Loucy (cell line): ENCODE data around the gene MACROD2.

Experiments used
- H2AFZ ChIP-seq: fragments of 200-600 bp; sonication (generic); 2 replicates; pipeline ENCODE4 v1.6.0; 2016; ENCODE audit warnings: antibody characterized with exemption, mild to moderate bottlenecking, low read length, moderate library complexity
- H3F3A ChIP-seq: fragments of 200-600 bp; 2 replicates; pipeline ENCODE4 v1.6.0; 2016; ENCODE audit warnings: antibody characterized with exemption, low read depth, mild to moderate bottlenecking
- H3K27me3 ChIP-seq: fragments of 200-600 bp; sonication (generic); 2 replicates; pipeline ENCODE4 v1.6.1; 2014; ENCODE audit warnings: low read length, mild to moderate bottlenecking; ENCODE audit not compliant: insufficient read depth, poor library complexity, severe bottlenecking
- H3K36me3 ChIP-seq: fragments of 200-600 bp; sonication (generic); 2 replicates; pipeline ENCODE4 v1.6.1; 2016; ENCODE audit warnings: low read length; ENCODE audit not compliant: insufficient read depth
- H3K4me1 ChIP-seq: fragments of 200-600 bp; sonication (generic); 2 replicates; pipeline ENCODE4 v1.5.1; 2014; ENCODE audit warnings: low read length, mild to moderate bottlenecking; ENCODE audit not compliant: insufficient read depth, poor library complexity, severe bottlenecking
- H3K4me2 ChIP-seq: fragments of 200-600 bp; sonication (generic); 2 replicates; pipeline ENCODE4 v1.6.0; 2014; ENCODE audit warnings: antibody characterized with exemption, low read length, low read depth, mild to moderate bottlenecking; ENCODE audit not compliant: poor library complexity, severe bottlenecking
- H3K4me3 ChIP-seq: fragments of 200-600 bp; sonication (generic); 2 replicates; pipeline ENCODE4 v1.5.1; 2014; ENCODE audit warnings: low read length, mild to moderate bottlenecking, mixed read lengths; ENCODE audit not compliant: poor library complexity, severe bottlenecking
- H3K79me2 ChIP-seq: fragments of 200-600 bp; sonication (generic); 2 replicates; pipeline ENCODE4 v1.6.1; 2014; ENCODE audit warnings: low read length; ENCODE audit not compliant: insufficient read depth
- H3K9ac ChIP-seq: fragments of 200-600 bp; sonication (generic); 2 replicates; pipeline ENCODE4 v1.6.0; 2014; ENCODE audit warnings: mild to moderate bottlenecking, low read depth, low read length, moderate library complexity; ENCODE audit not compliant: poor library complexity, severe bottlenecking
- H3K9me2 ChIP-seq: fragments of 200-600 bp; sonication (generic); replicated peaks from 2 replicates; pipeline ENCODE4 v1.6.1; 2016; ENCODE audit warnings: low read depth, low read length, mixed read lengths
- H3K9me3 ChIP-seq: fragments of 200-600 bp; sonication (generic); 2 replicates; pipeline ENCODE4 v1.6.1; 2014; ENCODE audit warnings: mild to moderate bottlenecking, antibody characterized with exemption, low read length, low read depth; ENCODE audit not compliant: insufficient read depth
- H4K20me1 ChIP-seq: fragments of 200-600 bp; sonication (generic); 2 replicates; pipeline ENCODE4 v1.6.0; 2014; ENCODE audit warnings: antibody characterized with exemption, low read length, mild to moderate bottlenecking; ENCODE audit not compliant: insufficient read depth, poor library complexity, severe bottlenecking
- EZH2phosphoT487 ChIP-seq: fragments of 200-600 bp; IDR thresholded peaks from 2 replicates; pipeline ENCODE4 v1.6.1; 2018; ENCODE audit warnings: antibody characterized with exemption, mild to moderate bottlenecking, moderate library complexity, borderline replicate concordance
- TF ChIP-seq, protein P1 (sequence below): fragments of 200-600 bp; sonication (generic); conservative IDR thresholded peaks from 2 replicates; pipeline ENCODE4 v1.5.1; 2014; ENCODE audit warnings: mild to moderate bottlenecking, antibody characterized with exemption, low read length

Gene MACROD2

DNA sequence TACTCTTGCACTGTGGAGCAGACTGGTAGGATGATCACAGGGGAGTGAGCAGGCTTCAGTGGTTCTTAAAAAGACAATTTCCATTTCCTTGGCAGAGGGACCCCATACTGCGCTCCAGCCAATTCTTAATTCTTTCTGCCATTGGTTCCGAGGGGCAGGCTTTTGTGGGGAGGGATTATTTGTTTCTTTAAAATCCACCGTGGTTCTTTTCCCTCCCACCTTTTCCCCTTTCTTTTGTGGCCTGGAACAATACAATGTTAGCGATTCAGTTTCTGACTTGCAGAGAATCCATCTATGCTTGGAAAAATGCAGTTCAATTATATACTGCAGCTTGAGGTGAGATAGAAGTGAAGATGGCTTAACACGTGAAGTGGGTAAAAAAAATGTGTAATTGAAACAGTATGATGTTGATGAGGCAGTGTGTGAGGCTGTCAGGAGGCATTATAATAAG lies 721.1 kb downstream of the MACROD2 start:
- Histone ChIP-seq H4K20me1 (no peaks in the 10 kb centered on the region), H3K79me2 (no peaks in the 10 kb centered on the region), H3K4me2 (no peak overlapping the region), H2AFZ (no peak overlapping the region), H3K9me3 (peaks cover 2% of the 10 kb centered on the region; the same call in 1 of the 2 replicates), H3F3A (no peaks in the 10 kb centered on the region), H3K4me3 (no peak overlapping the region), H3K9ac (no peak overlapping the region), H3K9me2 (no peaks in the 10 kb centered on the region), H3K4me1 (no peaks in the 10 kb centered on the region), H3K36me3 (no peaks in the 10 kb centered on the region), H3K27me3 (no peaks in the 10 kb centered on the region)
- TF ChIP-seq, protein P1, sequence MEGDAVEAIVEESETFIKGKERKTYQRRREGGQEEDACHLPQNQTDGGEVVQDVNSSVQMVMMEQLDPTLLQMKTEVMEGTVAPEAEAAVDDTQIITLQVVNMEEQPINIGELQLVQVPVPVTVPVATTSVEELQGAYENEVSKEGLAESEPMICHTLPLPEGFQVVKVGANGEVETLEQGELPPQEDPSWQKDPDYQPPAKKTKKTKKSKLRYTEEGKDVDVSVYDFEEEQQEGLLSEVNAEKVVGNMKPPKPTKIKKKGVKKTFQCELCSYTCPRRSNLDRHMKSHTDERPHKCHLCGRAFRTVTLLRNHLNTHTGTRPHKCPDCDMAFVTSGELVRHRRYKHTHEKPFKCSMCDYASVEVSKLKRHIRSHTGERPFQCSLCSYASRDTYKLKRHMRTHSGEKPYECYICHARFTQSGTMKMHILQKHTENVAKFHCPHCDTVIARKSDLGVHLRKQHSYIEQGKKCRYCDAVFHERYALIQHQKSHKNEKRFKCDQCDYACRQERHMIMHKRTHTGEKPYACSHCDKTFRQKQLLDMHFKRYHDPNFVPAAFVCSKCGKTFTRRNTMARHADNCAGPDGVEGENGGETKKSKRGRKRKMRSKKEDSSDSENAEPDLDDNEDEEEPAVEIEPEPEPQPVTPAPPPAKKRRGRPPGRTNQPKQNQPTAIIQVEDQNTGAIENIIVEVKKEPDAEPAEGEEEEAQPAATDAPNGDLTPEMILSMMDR: no peak
- no peak for TF ChIP-seq EZH2phosphoT487

DNA sequence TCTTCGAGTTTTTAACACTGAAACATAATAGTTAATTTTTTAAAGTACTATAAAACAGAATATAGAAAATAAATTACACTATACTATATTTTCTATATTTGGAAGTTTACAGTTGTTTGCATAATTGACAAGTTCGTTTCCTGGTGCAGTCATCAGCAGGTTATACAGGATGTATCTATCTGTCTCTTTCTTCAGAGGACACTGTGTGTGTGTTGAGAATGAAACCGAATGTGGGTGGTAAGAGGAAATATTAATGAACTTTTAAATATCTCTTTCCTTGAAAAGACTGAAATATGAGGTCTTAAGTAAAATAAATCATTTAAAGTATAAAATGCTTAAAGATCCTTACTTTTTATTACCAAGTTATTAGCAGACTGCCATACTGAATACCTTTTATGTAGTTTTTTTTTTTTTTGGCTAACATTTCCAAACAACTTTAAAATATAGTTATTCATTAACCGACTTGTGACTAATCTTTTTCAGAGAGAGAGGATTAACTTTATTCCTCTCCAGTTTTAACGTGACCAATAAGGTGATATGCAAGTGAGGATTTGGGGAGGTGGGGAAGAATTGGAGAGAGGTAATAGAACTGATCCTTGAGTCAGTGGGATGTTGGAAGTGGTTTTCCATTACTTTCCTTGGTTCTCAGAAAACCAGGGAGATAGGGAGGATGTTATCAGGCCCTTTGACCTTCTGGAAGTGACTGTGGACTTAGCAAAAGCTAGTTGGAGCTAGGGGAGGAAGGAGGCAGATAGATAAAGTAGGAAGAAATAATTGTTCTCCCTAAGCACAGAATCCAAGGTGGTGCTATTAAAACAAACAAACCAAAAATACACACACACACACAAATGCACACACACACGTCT lies 722.1 kb downstream of the MACROD2 start:
- Histone ChIP-seq H3K9me2 (no peaks in the 10 kb centered on the region), H3K27me3 (no peaks in the 10 kb centered on the region), H3K36me3 (no peaks in the 10 kb centered on the region), H3K4me1 (no peaks in the 10 kb centered on the region), H3K4me3 (no peak overlapping the region), H4K20me1 (no peaks in the 10 kb centered on the region), H3K9me3 (peaks cover 2% of the 10 kb centered on the region; the same call in 1 of the 2 replicates), H3K4me2 (no peak overlapping the region), H3K9ac (no peak overlapping the region), H3K79me2 (no peaks in the 10 kb centered on the region), H2AFZ (no peak overlapping the region), H3F3A (no peaks in the 10 kb centered on the region)
- TF ChIP-seq, protein P1: no peak
- TF ChIP-seq EZH2phosphoT487: no peak

DNA sequence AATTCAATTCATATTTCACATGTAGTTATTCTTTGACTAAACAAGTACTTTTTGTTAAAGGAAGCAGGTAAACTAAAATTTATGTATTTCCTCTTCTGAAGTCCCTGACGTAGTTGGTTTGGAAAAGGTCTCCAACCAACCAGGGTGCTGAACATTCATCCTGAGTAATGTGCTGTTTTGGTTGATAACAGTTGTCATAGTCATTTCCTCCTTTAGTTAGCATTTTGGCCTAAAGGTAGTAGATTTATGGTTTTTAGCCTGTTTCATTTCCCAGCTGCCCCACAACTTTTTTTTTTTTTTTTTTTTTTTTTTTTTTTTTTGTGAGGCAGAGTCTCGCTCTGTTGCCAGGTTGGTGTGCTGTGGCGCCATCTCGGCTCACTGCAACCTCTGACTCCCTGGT lies 724.9 kb downstream of the MACROD2 start:
- Histone ChIP-seq H3K27me3 (no peaks in the 10 kb centered on the region), H3K4me1 (no peaks in the 10 kb centered on the region), H3K9me3 (peaks cover 2% of the 10 kb centered on the region; the same call in 1 of the 2 replicates), H3K4me3 (no peak overlapping the region), H3F3A (no peaks in the 10 kb centered on the region), H3K4me2 (no peak overlapping the region), H2AFZ (no peak overlapping the region), H3K79me2 (no peaks in the 10 kb centered on the region), H3K36me3 (no peaks in the 10 kb centered on the region), H3K9me2 (no peaks in the 10 kb centered on the region), H4K20me1 (no peaks in the 10 kb centered on the region), H3K9ac (no peak overlapping the region)
- no peak for TF ChIP-seq EZH2phosphoT487
- TF ChIP-seq, protein P1: no peak
